ENCODE data around the gene SULT1B1.

DNA sequence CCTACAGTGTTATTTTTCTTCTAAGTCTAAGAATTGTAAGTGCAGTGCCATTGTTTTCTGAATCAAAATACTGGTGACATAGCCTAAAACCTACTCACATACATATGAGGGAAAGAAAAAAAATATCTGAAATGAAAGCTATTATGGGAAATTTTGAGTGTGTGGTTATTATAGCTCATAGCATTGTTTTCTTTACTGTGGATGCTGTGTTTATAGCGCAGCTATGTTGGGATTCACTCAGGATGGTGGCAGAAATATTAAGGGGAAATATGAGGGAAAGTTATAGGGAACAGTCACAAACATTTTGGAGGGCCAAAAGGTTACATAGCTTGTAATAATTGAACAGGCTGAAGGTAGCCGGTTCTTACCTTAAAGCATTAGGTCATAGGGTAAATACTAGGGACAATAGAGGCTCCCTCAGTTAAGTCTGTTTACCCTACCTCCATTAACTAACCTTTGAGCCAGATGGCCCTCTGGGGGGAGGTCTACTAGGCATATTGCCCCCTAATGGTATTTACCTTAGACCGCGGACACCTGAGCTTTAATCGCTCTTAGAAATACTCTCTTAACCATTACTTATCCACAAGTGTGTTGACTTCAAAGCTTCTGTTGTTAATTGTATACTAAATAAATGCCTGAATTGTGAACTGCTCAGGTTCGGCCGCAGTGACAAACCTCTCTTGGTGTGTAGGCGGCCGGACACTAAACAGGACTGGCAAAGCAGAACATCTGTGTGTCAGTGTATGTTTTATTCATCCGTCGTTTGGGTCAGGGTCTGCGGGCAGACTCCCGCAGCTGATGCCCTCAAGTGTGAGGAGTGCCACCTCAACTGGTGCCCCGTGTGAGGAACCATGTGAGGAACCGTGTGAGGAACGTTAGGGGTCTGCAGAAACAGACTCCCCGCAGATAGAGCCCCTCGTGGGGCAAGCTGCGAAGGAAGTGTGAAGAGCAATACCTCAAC is 21.3 kb upstream of the SULT1B1 start:
- TF ChIP-seq EZH2 (IDR thresholded peaks at IDR 0.05; ENCODE audit: borderline replicate concordance, low read depth, low read length, severe bottlenecking) = no peak
- TF ChIP-seq, protein P1, sequence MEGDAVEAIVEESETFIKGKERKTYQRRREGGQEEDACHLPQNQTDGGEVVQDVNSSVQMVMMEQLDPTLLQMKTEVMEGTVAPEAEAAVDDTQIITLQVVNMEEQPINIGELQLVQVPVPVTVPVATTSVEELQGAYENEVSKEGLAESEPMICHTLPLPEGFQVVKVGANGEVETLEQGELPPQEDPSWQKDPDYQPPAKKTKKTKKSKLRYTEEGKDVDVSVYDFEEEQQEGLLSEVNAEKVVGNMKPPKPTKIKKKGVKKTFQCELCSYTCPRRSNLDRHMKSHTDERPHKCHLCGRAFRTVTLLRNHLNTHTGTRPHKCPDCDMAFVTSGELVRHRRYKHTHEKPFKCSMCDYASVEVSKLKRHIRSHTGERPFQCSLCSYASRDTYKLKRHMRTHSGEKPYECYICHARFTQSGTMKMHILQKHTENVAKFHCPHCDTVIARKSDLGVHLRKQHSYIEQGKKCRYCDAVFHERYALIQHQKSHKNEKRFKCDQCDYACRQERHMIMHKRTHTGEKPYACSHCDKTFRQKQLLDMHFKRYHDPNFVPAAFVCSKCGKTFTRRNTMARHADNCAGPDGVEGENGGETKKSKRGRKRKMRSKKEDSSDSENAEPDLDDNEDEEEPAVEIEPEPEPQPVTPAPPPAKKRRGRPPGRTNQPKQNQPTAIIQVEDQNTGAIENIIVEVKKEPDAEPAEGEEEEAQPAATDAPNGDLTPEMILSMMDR (IDR thresholded peaks at IDR 0.05; ENCODE audit: extremely low read depth in 1 of 2, insufficient read depth in 1 of 2, low read depth in 1 of 2, low read length in 2 of 2) = no peak
- TF ChIP-seq FOS (IDR thresholded peaks at IDR 0.05; ENCODE audit: borderline replicate concordance, insufficient read depth, low read length) = no peak
- TF ChIP-seq POLR2AphosphoS5 (IDR thresholded peaks at IDR 0.05; ENCODE audit: insufficient read depth, low read depth, low read length) = no peak
- TF ChIP-seq POLR2A (IDR thresholded peaks at IDR 0.05; ENCODE audit: low read depth, low read length) = no peak

Data from endothelial cell of umbilical vein (primary cell).